ENCODE results near the gene CAMTA1.

CAMTA1 gene

GRCh38 chr1:6857831-6858230 lies 72.6 kb downstream of the CAMTA1 start:
- DNase-seq, result no peak

- no peak for DNase-seq
These were observed 73.3 kb downstream of the CAMTA1 start for GRCh38 chr1:6858596-6858995.

- DNase-seq, result no peak
These were observed 74.4 kb downstream of the CAMTA1 start for GRCh38 chr1:6859415-6860343.

GRCh38 chr1:6860401-6860800 lies 75.1 kb downstream of the CAMTA1 start:
- no peak for DNase-seq

GRCh38 chr1:6861075-6861724 lies 75.9 kb downstream of the CAMTA1 start:
- DNase-seq, result no peak

- no peak for DNase-seq
These were observed 77.7 kb downstream of the CAMTA1 start for GRCh38 chr1:6862906-6863305.

GRCh38 chr1:6864166-6864565 lies 78.9 kb downstream of the CAMTA1 start:
- DNase-seq, result no peak

- no peak for DNase-seq
These were observed 81.6 kb downstream of the CAMTA1 start for GRCh38 chr1:6866825-6867224.

- no peak for DNase-seq
These were observed 82.1 kb downstream of the CAMTA1 start for GRCh38 chr1:6867321-6867720.

GRCh38 chr1:6867729-6868659 lies 82.7 kb downstream of the CAMTA1 start:
- DNase-seq, result no peak

- DNase-seq, result no peak
These were observed 83.6 kb downstream of the CAMTA1 start for GRCh38 chr1:6868660-6869380.

- DNase-seq, result no peak
These were observed 84.3 kb downstream of the CAMTA1 start for GRCh38 chr1:6869545-6869944.

- no peak for DNase-seq
These were observed 84.8 kb downstream of the CAMTA1 start for GRCh38 chr1:6870086-6870485.

- DNase-seq, result no peak
These were observed 85.3 kb downstream of the CAMTA1 start for GRCh38 chr1:6870571-6870970.

GRCh38 chr1:6871300-6871972 lies 86.2 kb downstream of the CAMTA1 start:
- no peak for DNase-seq

GRCh38 chr1:6872573-6873261 lies 87.5 kb downstream of the CAMTA1 start:
- DNase-seq, result no peak

- DNase-seq, result no peak
These were observed 88.2 kb downstream of the CAMTA1 start for GRCh38 chr1:6873298-6874015.

- no peak for DNase-seq
These were observed 89.0 kb downstream of the CAMTA1 start for GRCh38 chr1:6874298-6874697.

GRCh38 chr1:6880951-6881690 lies 95.9 kb downstream of the CAMTA1 start:
- DNase-seq, result no peak

- no peak for DNase-seq
These were observed 97.2 kb downstream of the CAMTA1 start for GRCh38 chr1:6882414-6882813.

All from Kasumi-1 (cell line).